Measurements from ENCODE around the gene SYTL3.

GRCh38 chr6:158787395-158787794 is 137.5 kb downstream of the SYTL3 start:
- no peak for TF ChIP-seq NR2F1 (conservative IDR thresholded peaks at IDR 0.05)
- no peak for TF ChIP-seq IRF3 (IDR thresholded peaks at IDR 0.05)
- no peak for TF ChIP-seq CTCF (IDR thresholded peaks at IDR 0.05 in 2 of 3, conservative IDR thresholded peaks at IDR 0.05 in 1 of 3; ENCODE audit: control insufficient read depth in 2 of 3, extremely low read depth in 1 of 3, insufficient read depth in 1 of 3, low read depth in 3 of 3, low read length in 3 of 3)
- TF ChIP-seq EZH2 (IDR thresholded peaks at IDR 0.05; ENCODE audit: borderline replicate concordance, control insufficient read depth, low read depth, low read length) = no peak
- no peak for TF ChIP-seq POLR2AphosphoS5 (IDR thresholded peaks at IDR 0.05; ENCODE audit: low read length)
- TF ChIP-seq MAX (IDR thresholded peaks at IDR 0.05; ENCODE audit: low read depth, low read length) = no peak
- TF ChIP-seq SUZ12 (IDR thresholded peaks at IDR 0.05; ENCODE audit: unreplicated experiment) = no peak
- no peak for TF ChIP-seq MXI1 (IDR thresholded peaks at IDR 0.05; ENCODE audit: low read depth, low read length)
- TF ChIP-seq SMC3 (IDR thresholded peaks at IDR 0.05; ENCODE audit: borderline replicate concordance, low read length) = no peak

All from GM12878 (cell line).